GM23338 (cell line): ENCODE data around the gene PRAMEF12. TPM values are rescaled to one million over a fixed set of nuclear protein-coding genes. Genes with fewer than 3 reads are reported as not detected.
"Not testable (repeated sequence)": the region's sequence is repeated elsewhere in the genome, so short reads cannot be mapped to it uniquely, and the experiment has no call there.

Experiments used
- ATAC-seq: fragments of 200-7000 bp; cut with Tn5 transposase; 3 replicates; pipeline ENCODE4 v1.9.1; 2020
- DNase-seq: peaks from one replicate; pipeline ENCODE4 v3.0.0-alpha.2; 2015; ENCODE audit warnings: low spot score
- H2AFZ ChIP-seq: fragments of 200-600 bp; sonication (generic); 2 replicates; pipeline ENCODE4 v1.8.0; 2016; ENCODE audit warnings: antibody characterized with exemption, mild to moderate bottlenecking, moderate library complexity
- H3F3A ChIP-seq: fragments of 200-600 bp; sonication (generic); replicated peaks from 2 replicates; pipeline ENCODE4 v1.8.0; 2017; ENCODE audit warnings: antibody characterized with exemption, mixed run types, low read depth
- H3K27ac ChIP-seq: fragments of 200-600 bp; sonication (generic); 2 replicates; pipeline ENCODE4 v1.6.1; 2016; ENCODE audit warnings: low read depth
- H3K27me3 ChIP-seq: fragments of 200-600 bp; sonication (generic); 2 replicates; pipeline ENCODE4 v1.8.0; 2016; ENCODE audit warnings: mild to moderate bottlenecking, mixed run types, moderate library complexity; ENCODE audit not compliant: insufficient read depth
- H3K36me3 ChIP-seq: fragments of 200-600 bp; sonication (generic); 2 replicates; pipeline ENCODE4 v1.8.0; 2016; ENCODE audit warnings: mild to moderate bottlenecking; ENCODE audit not compliant: insufficient read depth
- H3K4me1 ChIP-seq: fragments of 200-600 bp; sonication (generic); 2 replicates; pipeline ENCODE4 v1.8.0; 2016; ENCODE audit warnings: mild to moderate bottlenecking, moderate library complexity; ENCODE audit not compliant: insufficient read depth
- H3K4me2 ChIP-seq: fragments of 200-600 bp; sonication (generic); 2 replicates; pipeline ENCODE4 v1.7.1; 2017; ENCODE audit warnings: mixed run types
- H3K4me3 ChIP-seq: fragments of 200-600 bp; sonication (generic); 2 replicates; pipeline ENCODE4 v1.6.1; 2016; ENCODE audit warnings: mixed run types
- H3K79me2 ChIP-seq: fragments of 200-600 bp; sonication (generic); replicated peaks from 2 replicates; pipeline ENCODE4 v1.8.0; 2017; ENCODE audit warnings: mild to moderate bottlenecking; ENCODE audit not compliant: insufficient read depth
- H3K9me2 ChIP-seq: fragments of 200-600 bp; sonication (generic); 2 replicates; pipeline ENCODE4 v1.8.0; 2017; ENCODE audit not compliant: insufficient read depth
- H4K20me1 ChIP-seq: fragments of 200-600 bp; sonication (generic); replicated peaks from 2 replicates; pipeline ENCODE4 v1.8.0; 2017; ENCODE audit warnings: mild to moderate bottlenecking; ENCODE audit not compliant: insufficient read depth
- H3K27ac Mint-ChIP-seq: 2 replicates; pipeline ENCODE4 v1.8.0; 2020; ENCODE audit warnings: inconsistent platforms, mild to moderate bottlenecking, moderate library complexity, mixed read lengths
- H3K27me3 Mint-ChIP-seq: 3 replicates; pipeline ENCODE4 v1.8.0; 2022; ENCODE audit warnings: low read depth, mild to moderate bottlenecking, moderate library complexity, mixed read lengths, inconsistent platforms; ENCODE audit not compliant: insufficient read depth, poor library complexity
- H3K36me3 Mint-ChIP-seq: 3 replicates; pipeline ENCODE4 v1.8.0; 2021; ENCODE audit warnings: low read depth, mild to moderate bottlenecking, inconsistent platforms, moderate library complexity, mixed read lengths
- H3K4me1 Mint-ChIP-seq: 3 replicates; pipeline ENCODE4 v1.8.0; 2020; ENCODE audit warnings: mild to moderate bottlenecking, inconsistent platforms, mixed read lengths
- H3K4me3 Mint-ChIP-seq: 3 replicates; pipeline ENCODE4 v1.8.0; 2021; ENCODE audit warnings: moderate library complexity, mild to moderate bottlenecking, inconsistent platforms, mixed read lengths
- H3K9me3 Mint-ChIP-seq: 3 replicates; pipeline ENCODE4 v1.8.0; 2020; ENCODE audit warnings: moderate library complexity, mild to moderate bottlenecking, inconsistent platforms, mixed read lengths
- CREB1 ChIP-seq: fragments of 250-450 bp; sonication (Bioruptor Pico); IDR thresholded peaks from 2 replicates; pipeline ENCODE4 v1.5.0; 2020; ENCODE audit warnings: low read depth, mild to moderate bottlenecking, moderate library complexity
- EZH2 ChIP-seq: fragments of 200-600 bp; sonication (generic); IDR thresholded peaks from one replicate; pipeline ENCODE4 v1.8.0; 2017; ENCODE audit warnings: antibody characterized with exemption, mild to moderate bottlenecking, low read depth; ENCODE audit not compliant: unreplicated experiment
- EZH2phosphoT487 ChIP-seq: fragments of 200-600 bp; sonication (generic); IDR thresholded peaks from one replicate; pipeline ENCODE4 v1.8.1; 2018; ENCODE audit warnings: antibody characterized with exemption; ENCODE audit not compliant: unreplicated experiment
- JUNB ChIP-seq: IDR thresholded peaks from one replicate; pipeline ENCODE4 v1.6.1; 2016; ENCODE audit warnings: antibody characterized with exemption; ENCODE audit not compliant: unreplicated experiment
- NANOG ChIP-seq: IDR thresholded peaks from 2 replicates; pipeline ENCODE4 v1.6.1; 2016; ENCODE audit warnings: antibody characterized with exemption, borderline replicate concordance
- POLR2AphosphoS5 ChIP-seq: IDR thresholded peaks from 2 replicates; pipeline ENCODE4 v1.6.1; 2016; ENCODE audit warnings: antibody characterized with exemption, low read depth
- ZNF331 ChIP-seq: fragments of 250-450 bp; sonication (Bioruptor Pico); IDR thresholded peaks from 2 replicates; pipeline ENCODE4 v1.5.0; 2020; ENCODE audit warnings: low read depth, mild to moderate bottlenecking, moderate library complexity
- polyA plus RNA-seq: library from polyadenylated mRNA; unstranded; fragments of >200 nt; fragmentation: Nextera tagmentation; extraction: Ambion mirVana; gene quantifications from 2 replicates; pipeline ENCODE4 v1.2.1, GENCODE V29; 2016
- total RNA-seq: library from RNA; depleted of rRNA; stranded (reverse); fragments of >200 nt; shearing (Covaris generic); gene quantifications from 2 replicates; pipeline ENCODE4 v1.2.3, GENCODE V29; 2014
- TF ChIP-seq, protein P1 (sequence below), 2 experiments: fragments of 200-600 bp in 1 of 2; sonication (generic) in 1 of 2; conservative IDR thresholded peaks; 2 replicates each; pipeline versions ENCODE4 v1.5.1 to v1.6.1; 2016 to 2017; ENCODE audit warnings: antibody characterized with exemption in 2 of 2, low read depth in 2 of 2, mild to moderate bottlenecking in 2 of 2, moderate library complexity in 1 of 2
- TF ChIP-seq, protein P2 (sequence below): IDR thresholded peaks from 2 replicates; pipeline ENCODE4 v1.6.1; 2016; ENCODE audit warnings: antibody characterized with exemption
- TF ChIP-seq, protein P3 (sequence below): IDR thresholded peaks from one replicate; pipeline ENCODE4 v1.6.1; 2018; ENCODE audit warnings: antibody characterized with exemption; ENCODE audit not compliant: unreplicated experiment

PRAMEF12 gene
- total and polyA plus RNA-seq, 2 experiments from 2014 or later, result not detected

DNA sequence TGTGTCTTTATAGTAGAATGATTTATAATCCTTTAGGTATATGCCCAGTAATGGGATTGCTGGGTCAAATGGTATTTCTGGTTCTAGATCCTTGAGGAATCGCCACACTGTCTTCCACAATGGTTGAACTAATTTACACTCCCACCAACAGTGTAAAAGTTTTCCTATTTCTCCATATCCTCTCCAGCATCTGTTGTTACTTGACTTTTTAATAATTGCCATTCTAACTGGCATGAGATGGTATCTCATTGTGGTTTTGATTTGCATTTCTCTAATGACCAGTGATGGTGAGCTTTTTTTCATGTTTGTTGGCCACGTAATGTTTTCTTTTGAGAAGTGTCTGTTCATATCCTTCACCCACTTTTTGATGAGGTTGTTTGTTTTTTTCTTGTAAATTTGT lies 42.5 kb upstream of the PRAMEF12 start:
- not testable (repeated sequence) for H3F3A ChIP-seq, DNase-seq, H3K4me1 Mint-ChIP-seq, H3K4me3 ChIP-seq, H3K4me2 ChIP-seq, H2AFZ ChIP-seq, H4K20me1 ChIP-seq, H3K27me3 ChIP-seq, H3K27ac ChIP-seq, H3K4me1 ChIP-seq, H3K79me2 ChIP-seq, H3K27ac Mint-ChIP-seq, H3K27me3 Mint-ChIP-seq, H3K4me3 Mint-ChIP-seq, H3K36me3 ChIP-seq, ATAC-seq, H3K36me3 Mint-ChIP-seq
- H3K9me2 ChIP-seq, result peaks cover 14% of the 10 kb centered on the region
- peaks cover 26% of the 10 kb centered on the region; the same call in 2 of the 3 replicates for H3K9me3 Mint-ChIP-seq

DNA sequence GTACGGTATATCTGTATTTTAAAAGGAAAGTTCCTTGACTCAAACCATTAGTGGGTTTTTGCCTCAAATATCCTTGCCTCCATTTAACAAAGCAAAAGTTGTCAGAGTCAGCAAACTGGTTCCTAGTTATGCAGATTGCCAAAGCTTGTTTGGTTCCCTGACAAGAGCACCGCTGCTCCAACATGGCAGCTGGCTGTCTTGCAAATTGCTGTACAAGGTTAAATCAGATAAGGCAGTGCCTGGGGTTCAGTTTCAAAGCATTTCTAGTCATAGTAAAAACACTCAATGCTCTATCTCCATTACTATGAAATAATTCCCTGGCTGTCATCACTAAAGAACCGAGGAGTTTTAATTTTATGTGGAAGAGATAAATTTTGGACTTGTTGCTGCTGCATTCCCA lies 38.9 kb upstream of the PRAMEF12 start:
- Histone ChIP-seq H3K27ac (no peak overlapping the region), H3K9me2 (peaks cover 7% of the 10 kb centered on the region; the same call in 1 of the 2 replicates), H4K20me1 (no peaks in the 10 kb centered on the region), H3K36me3 (no peaks in the 10 kb centered on the region), H3F3A (no peaks in the 10 kb centered on the region), H3K4me3 (no peak overlapping the region), H3K4me1 (no peaks in the 10 kb centered on the region), H3K4me2 (no peak overlapping the region), H2AFZ (peak overlapping the region; percentile 2; the same call in 1 of the 2 replicates), H3K79me2 (no peaks in the 10 kb centered on the region), H3K27me3 (no peaks in the 10 kb centered on the region)
- peaks cover 16% of the 10 kb centered on the region; the same call in 2 of the 3 replicates for H3K9me3 Mint-ChIP-seq
- peaks cover 2% of the 10 kb centered on the region; the same call in 1 of the 3 replicates for H3K4me1 Mint-ChIP-seq
- no peak for ATAC-seq
- H3K36me3 Mint-ChIP-seq, result peaks cover 6% of the 10 kb centered on the region; the same call in 2 of the 3 replicates
- H3K27ac Mint-ChIP-seq, result no peak overlapping the region
- no peak for DNase-seq
- H3K4me3 Mint-ChIP-seq, result no peak overlapping the region
- no peaks in the 10 kb centered on the region for H3K27me3 Mint-ChIP-seq
- TF ChIP-seq ZNF331 (CRISPR knock-in tag) (no peak), POLR2AphosphoS5 (no peak), NANOG (no peak), JUNB (no peak), CREB1 (CRISPR knock-in tag) (no peak), EZH2phosphoT487 (no peak), EZH2 (no peak)
- TF ChIP-seq, protein P1, sequence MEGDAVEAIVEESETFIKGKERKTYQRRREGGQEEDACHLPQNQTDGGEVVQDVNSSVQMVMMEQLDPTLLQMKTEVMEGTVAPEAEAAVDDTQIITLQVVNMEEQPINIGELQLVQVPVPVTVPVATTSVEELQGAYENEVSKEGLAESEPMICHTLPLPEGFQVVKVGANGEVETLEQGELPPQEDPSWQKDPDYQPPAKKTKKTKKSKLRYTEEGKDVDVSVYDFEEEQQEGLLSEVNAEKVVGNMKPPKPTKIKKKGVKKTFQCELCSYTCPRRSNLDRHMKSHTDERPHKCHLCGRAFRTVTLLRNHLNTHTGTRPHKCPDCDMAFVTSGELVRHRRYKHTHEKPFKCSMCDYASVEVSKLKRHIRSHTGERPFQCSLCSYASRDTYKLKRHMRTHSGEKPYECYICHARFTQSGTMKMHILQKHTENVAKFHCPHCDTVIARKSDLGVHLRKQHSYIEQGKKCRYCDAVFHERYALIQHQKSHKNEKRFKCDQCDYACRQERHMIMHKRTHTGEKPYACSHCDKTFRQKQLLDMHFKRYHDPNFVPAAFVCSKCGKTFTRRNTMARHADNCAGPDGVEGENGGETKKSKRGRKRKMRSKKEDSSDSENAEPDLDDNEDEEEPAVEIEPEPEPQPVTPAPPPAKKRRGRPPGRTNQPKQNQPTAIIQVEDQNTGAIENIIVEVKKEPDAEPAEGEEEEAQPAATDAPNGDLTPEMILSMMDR (conservative IDR thresholded peaks at IDR 0.05; ENCODE audit: low read depth in 2 of 2), result no peak
- TF ChIP-seq, protein P2, sequence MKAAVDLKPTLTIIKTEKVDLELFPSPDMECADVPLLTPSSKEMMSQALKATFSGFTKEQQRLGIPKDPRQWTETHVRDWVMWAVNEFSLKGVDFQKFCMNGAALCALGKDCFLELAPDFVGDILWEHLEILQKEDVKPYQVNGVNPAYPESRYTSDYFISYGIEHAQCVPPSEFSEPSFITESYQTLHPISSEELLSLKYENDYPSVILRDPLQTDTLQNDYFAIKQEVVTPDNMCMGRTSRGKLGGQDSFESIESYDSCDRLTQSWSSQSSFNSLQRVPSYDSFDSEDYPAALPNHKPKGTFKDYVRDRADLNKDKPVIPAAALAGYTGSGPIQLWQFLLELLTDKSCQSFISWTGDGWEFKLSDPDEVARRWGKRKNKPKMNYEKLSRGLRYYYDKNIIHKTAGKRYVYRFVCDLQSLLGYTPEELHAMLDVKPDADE, result no peak
- TF ChIP-seq, protein P3, sequence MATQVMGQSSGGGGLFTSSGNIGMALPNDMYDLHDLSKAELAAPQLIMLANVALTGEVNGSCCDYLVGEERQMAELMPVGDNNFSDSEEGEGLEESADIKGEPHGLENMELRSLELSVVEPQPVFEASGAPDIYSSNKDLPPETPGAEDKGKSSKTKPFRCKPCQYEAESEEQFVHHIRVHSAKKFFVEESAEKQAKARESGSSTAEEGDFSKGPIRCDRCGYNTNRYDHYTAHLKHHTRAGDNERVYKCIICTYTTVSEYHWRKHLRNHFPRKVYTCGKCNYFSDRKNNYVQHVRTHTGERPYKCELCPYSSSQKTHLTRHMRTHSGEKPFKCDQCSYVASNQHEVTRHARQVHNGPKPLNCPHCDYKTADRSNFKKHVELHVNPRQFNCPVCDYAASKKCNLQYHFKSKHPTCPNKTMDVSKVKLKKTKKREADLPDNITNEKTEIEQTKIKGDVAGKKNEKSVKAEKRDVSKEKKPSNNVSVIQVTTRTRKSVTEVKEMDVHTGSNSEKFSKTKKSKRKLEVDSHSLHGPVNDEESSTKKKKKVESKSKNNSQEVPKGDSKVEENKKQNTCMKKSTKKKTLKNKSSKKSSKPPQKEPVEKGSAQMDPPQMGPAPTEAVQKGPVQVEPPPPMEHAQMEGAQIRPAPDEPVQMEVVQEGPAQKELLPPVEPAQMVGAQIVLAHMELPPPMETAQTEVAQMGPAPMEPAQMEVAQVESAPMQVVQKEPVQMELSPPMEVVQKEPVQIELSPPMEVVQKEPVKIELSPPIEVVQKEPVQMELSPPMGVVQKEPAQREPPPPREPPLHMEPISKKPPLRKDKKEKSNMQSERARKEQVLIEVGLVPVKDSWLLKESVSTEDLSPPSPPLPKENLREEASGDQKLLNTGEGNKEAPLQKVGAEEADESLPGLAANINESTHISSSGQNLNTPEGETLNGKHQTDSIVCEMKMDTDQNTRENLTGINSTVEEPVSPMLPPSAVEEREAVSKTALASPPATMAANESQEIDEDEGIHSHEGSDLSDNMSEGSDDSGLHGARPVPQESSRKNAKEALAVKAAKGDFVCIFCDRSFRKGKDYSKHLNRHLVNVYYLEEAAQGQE, result no peak
